GM23248 (cell line): ENCODE results near the gene ZNF652. TPM values are rescaled to one million over a fixed set of nuclear protein-coding genes. Genes with fewer than 3 reads are reported as not detected.
A peak's percentile ranks its signal among the peaks of the same experiment; 100 is the strongest.

ENCODE experiments used
- DNase-seq: peaks from one replicate; pipeline ENCODE4 v3.0.0-alpha.2; 2015
- H2AFZ ChIP-seq: fragments of 200-600 bp; sonication (generic); 2 replicates; pipeline ENCODE4 v1.6.1; 2016; ENCODE audit warnings: antibody characterized with exemption
- H3F3A ChIP-seq: fragments of 200-600 bp; sonication (generic); 2 replicates; pipeline ENCODE4 v1.6.1; 2016; ENCODE audit warnings: mild to moderate bottlenecking, antibody characterized with exemption, mixed run types; ENCODE audit not compliant: insufficient read depth
- H3K27ac ChIP-seq: fragments of 200-600 bp; sonication (generic); 2 replicates; pipeline ENCODE4 v1.5.1; 2016; ENCODE audit warnings: mild to moderate bottlenecking
- H3K27me3 ChIP-seq: fragments of 200-600 bp; sonication (generic); replicated peaks from 2 replicates; pipeline ENCODE4 v1.6.1; 2016; ENCODE audit warnings: mild to moderate bottlenecking; ENCODE audit not compliant: insufficient read depth
- H3K36me3 ChIP-seq: fragments of 200-600 bp; sonication (generic); 2 replicates; pipeline ENCODE4 v1.6.1; 2016; ENCODE audit warnings: low read depth, mild to moderate bottlenecking
- H3K4me1 ChIP-seq: fragments of 200-600 bp; sonication (generic); 2 replicates; pipeline ENCODE4 v1.6.1; 2016; ENCODE audit warnings: mild to moderate bottlenecking; ENCODE audit not compliant: insufficient read depth
- H3K4me2 ChIP-seq: fragments of 200-600 bp; sonication (generic); one replicate; pipeline ENCODE4 v1.6.1; 2016; ENCODE audit warnings: mild to moderate bottlenecking; ENCODE audit not compliant: unreplicated experiment
- H3K4me3 ChIP-seq: fragments of 200-600 bp; sonication (generic); 2 replicates; pipeline ENCODE4 v1.5.1; 2016; ENCODE audit warnings: mild to moderate bottlenecking
- H3K79me2 ChIP-seq: fragments of 200-600 bp; sonication (generic); 2 replicates; pipeline ENCODE4 v1.6.1; 2016; ENCODE audit warnings: mild to moderate bottlenecking; ENCODE audit not compliant: insufficient read depth
- H3K9ac ChIP-seq: fragments of 200-600 bp; sonication (generic); 2 replicates; pipeline ENCODE4 v1.6.1; 2016; ENCODE audit warnings: mild to moderate bottlenecking
- H3K9me2 ChIP-seq: fragments of 200-600 bp; sonication (generic); 2 replicates; pipeline ENCODE4 v1.6.1; 2016; ENCODE audit warnings: mixed run types, mild to moderate bottlenecking, moderate library complexity; ENCODE audit not compliant: insufficient read depth
- H3K9me3 ChIP-seq: fragments of 200-600 bp; sonication (generic); one replicate; pipeline ENCODE4 v1.6.1; 2017; ENCODE audit warnings: low read depth
- H4K20me1 ChIP-seq: fragments of 200-600 bp; sonication (generic); 2 replicates; pipeline ENCODE4 v1.6.0; 2016; ENCODE audit not compliant: insufficient read depth
- EZH2 ChIP-seq: fragments of 200-600 bp; sonication (generic); IDR thresholded peaks from 2 replicates; pipeline ENCODE4 v1.6.1; 2018; ENCODE audit warnings: antibody characterized with exemption, mild to moderate bottlenecking; ENCODE audit not compliant: insufficient read depth, poor library complexity, severe bottlenecking
- EZH2phosphoT487 ChIP-seq: fragments of 200-600 bp; sonication (generic); IDR thresholded peaks from 2 replicates; pipeline ENCODE4 v1.6.1; 2018; ENCODE audit warnings: antibody characterized with exemption, moderate library complexity, mild to moderate bottlenecking, low read depth; ENCODE audit not compliant: insufficient read depth
- WGBS, 2 experiments: methylation state at CpG; one replicate each; pipeline ENCODE4 v1.1.6; 2015 to 2017; ENCODE audit warnings: low lambda C conversion rate in 2 of 2, low coverage in 1 of 2; ENCODE audit errors: missing lambda C conversion rate in 2 of 2; 5-methylcytosine and 5-hydroxymethylcytosine counted together
- in situ Hi-C: fragments of 300-500 bp; cut with MboI; formaldehyde crosslinking; loops from 2 replicates; pipeline ENCODE4 v1.15.0; 2020
- polyA plus RNA-seq: library from polyadenylated mRNA; unstranded; fragments of >200 nt; fragmentation: Nextera tagmentation; extraction: Ambion mirVana; gene quantifications from 2 replicates; pipeline ENCODE4 v1.2.1, GENCODE V29; 2016
- total RNA-seq: library from RNA; depleted of rRNA; stranded (reverse); fragments of >200 nt; shearing (Covaris generic); gene quantifications from 2 replicates; pipeline ENCODE4 v1.2.3, GENCODE V29; 2014

The ZNF652 gene
- total and polyA plus RNA-seq, 2 experiments from 2014 or later = 12.4 to 17.2 TPM

GRCh38 chr17:49343273-49343672 is 18.8 kb downstream of the ZNF652 start:
- peaks cover 24% of the 10 kb centered on the region for H3F3A ChIP-seq
- H3K9me3 ChIP-seq = no peaks in the 10 kb centered on the region
- TF ChIP-seq EZH2 = no peak
- no peak for TF ChIP-seq EZH2phosphoT487
- no peaks in the 10 kb centered on the region for H3K27me3 ChIP-seq
- peak overlapping the region; percentile 40 for H3K4me2 ChIP-seq
- H3K27ac ChIP-seq = peak overlapping the region; percentile 52
- peaks cover 16% of the 10 kb centered on the region for H4K20me1 ChIP-seq
- 0 out of 2 replicates have a peak overlapping the region, but pooled peaks have one; percentile 3 for H3K9ac ChIP-seq
- no peaks in the 10 kb centered on the region for H3K36me3 ChIP-seq
- 1 to 2% methylated on average over 3 of the region's 3 CpGs for WGBS, 2 experiments
- peaks cover 35% of the 10 kb centered on the region for H3K4me1 ChIP-seq
- H3K9me2 ChIP-seq = no peaks in the 10 kb centered on the region
- H2AFZ ChIP-seq = no peak overlapping the region
- H3K4me3 ChIP-seq = peak overlapping the region; percentile 18; the same call in 1 of the 2 replicates
- in situ Hi-C loops = no loop called here
- peaks cover 97% of the 10 kb centered on the region for H3K79me2 ChIP-seq
- peak; percentile 73 for DNase-seq

- DNase-seq = peak; percentile 12
- in situ Hi-C loops = no loop called here
- Histone ChIP-seq H3K4me1 (peaks cover 35% of the 10 kb centered on the region), H3K9me3 (no peaks in the 10 kb centered on the region), H4K20me1 (peaks cover 19% of the 10 kb centered on the region), H2AFZ (no peak overlapping the region), H3K4me2 (peak overlapping the region; percentile 40), H3K9me2 (no peaks in the 10 kb centered on the region), H3K27ac (no peak overlapping the region), H3K4me3 (peak overlapping the region; percentile 30), H3K36me3 (no peaks in the 10 kb centered on the region), H3K79me2 (peaks cover 97% of the 10 kb centered on the region), H3F3A (peaks cover 24% of the 10 kb centered on the region), H3K27me3 (no peaks in the 10 kb centered on the region), H3K9ac (no peak overlapping the region)
- whole genome bisulfite sequencing, 2 experiments = 6 to 46% methylated on average over 1 of the region's 1 CpG
- TF ChIP-seq EZH2phosphoT487 (no peak), EZH2 (no peak)
Observed at GRCh38 chr17:49342575-49342936, 19.5 kb downstream of the ZNF652 start.

DNA sequence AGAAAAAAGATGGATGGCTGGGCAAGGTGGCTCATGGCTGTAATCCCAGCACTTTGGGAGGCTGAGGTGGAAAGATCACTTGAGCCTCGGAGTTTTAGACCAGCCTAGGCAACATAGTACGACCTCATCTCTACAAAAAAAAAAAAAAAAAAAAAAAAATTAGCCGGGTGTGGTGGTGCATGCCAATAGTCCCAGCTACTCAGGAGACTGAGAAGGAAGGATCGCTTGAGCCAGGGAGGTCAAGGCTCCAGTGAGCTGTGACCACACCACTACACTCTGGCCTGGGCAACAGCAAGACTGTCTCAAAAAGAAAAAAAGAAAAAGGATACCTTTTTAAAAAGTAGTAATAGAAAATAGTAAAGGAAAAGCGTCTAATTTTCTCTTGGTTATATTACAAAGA is 20.7 kb downstream of the ZNF652 start:
- Histone ChIP-seq H3K9me2 (no peaks in the 10 kb centered on the region), H2AFZ (no peak overlapping the region)
- in situ Hi-C loops = no loop called here

DNA sequence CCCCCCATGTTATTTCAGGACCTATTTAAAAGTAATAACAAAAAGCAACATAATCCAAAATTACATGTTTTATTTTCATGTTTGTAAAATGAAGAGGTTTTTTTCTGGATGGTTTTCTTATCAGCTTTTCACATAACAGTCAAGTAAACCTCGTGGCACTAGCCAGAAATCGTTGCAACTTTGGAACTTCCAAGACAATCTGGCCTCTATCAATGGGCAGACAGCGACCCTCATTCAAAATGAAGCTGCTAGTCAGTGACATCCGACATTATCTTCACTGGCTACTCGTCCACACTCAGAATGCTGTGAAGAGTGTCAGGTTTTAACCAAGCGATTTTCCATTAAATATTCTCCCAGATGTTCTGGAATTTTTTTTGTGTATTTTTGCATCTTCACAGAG is 22.7 kb downstream of the ZNF652 start:
- H4K20me1 ChIP-seq = peaks cover 19% of the 10 kb centered on the region

More for the DNA sequence above, 20.7 kb downstream of the ZNF652 start:
- Histone ChIP-seq H3K4me1 (peaks cover 35% of the 10 kb centered on the region), H3K9me3 (no peaks in the 10 kb centered on the region), H3K27me3 (no peaks in the 10 kb centered on the region), H3K9ac (no peak overlapping the region), H3K4me3 (no peak overlapping the region), H4K20me1 (peaks cover 19% of the 10 kb centered on the region), H3K27ac (no peak overlapping the region), H3K4me2 (no peak overlapping the region), H3K79me2 (peaks cover 97% of the 10 kb centered on the region), H3K36me3 (no peaks in the 10 kb centered on the region), H3F3A (peaks cover 24% of the 10 kb centered on the region)
- TF ChIP-seq EZH2 = no peak
- no peak for TF ChIP-seq EZH2phosphoT487
- WGBS, 2 experiments = 60 to 67% methylated on average over 5 of the region's 5 CpGs
- no peak for DNase-seq

DNA sequence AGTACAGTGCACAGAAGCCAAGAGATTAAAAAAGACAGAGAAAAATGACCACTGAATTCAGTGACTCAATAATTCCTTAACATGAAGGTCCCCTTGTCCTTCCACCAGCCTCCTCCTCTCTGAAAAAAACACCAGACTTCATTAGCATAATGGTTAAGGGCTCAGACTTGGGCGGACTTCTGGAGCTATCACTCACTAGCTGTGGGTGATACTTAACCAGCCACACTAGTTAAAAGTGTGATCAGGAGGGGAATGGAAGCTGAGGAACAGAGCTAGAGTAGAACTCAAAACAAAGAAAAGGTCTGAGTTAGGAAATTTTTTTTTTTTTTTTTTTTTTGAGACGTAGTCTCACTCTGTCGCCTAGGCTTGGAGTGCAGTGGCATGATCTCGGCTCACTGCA is 23.2 kb downstream of the ZNF652 start:
- H3K79me2 ChIP-seq = peaks cover 97% of the 10 kb centered on the region
- DNase-seq = no peak

More for the DNA sequence above, 22.7 kb downstream of the ZNF652 start:
- no peak overlapping the region for H3K27ac ChIP-seq
- WGBS, 2 experiments = 89 to 92% methylated on average over 6 of the region's 6 CpGs
- no peaks in the 10 kb centered on the region for H3K27me3 ChIP-seq
- H3K36me3 ChIP-seq = no peaks in the 10 kb centered on the region
- DNase-seq = no peak
- peaks cover 97% of the 10 kb centered on the region for H3K79me2 ChIP-seq
- H3F3A ChIP-seq = peaks cover 24% of the 10 kb centered on the region
- in situ Hi-C loops = no loop called here
- H3K9ac ChIP-seq = no peak overlapping the region
- H3K4me2 ChIP-seq = no peak overlapping the region
- peaks cover 27% of the 10 kb centered on the region for H3K4me1 ChIP-seq
- no peak overlapping the region for H2AFZ ChIP-seq
- no peaks in the 10 kb centered on the region for H3K9me3 ChIP-seq
- no peaks in the 10 kb centered on the region for H3K9me2 ChIP-seq
- TF ChIP-seq EZH2 (no peak), EZH2phosphoT487 (no peak)
- no peak overlapping the region for H3K4me3 ChIP-seq

More for the DNA sequence above, 23.2 kb downstream of the ZNF652 start:
- H3K4me3 ChIP-seq = no peak overlapping the region
- WGBS, 2 experiments = 96 to 99% methylated on average over 4 of the region's 4 CpGs
- H3K27ac ChIP-seq = no peak overlapping the region
- no peaks in the 10 kb centered on the region for H3K9me3 ChIP-seq
- H3K9me2 ChIP-seq = no peaks in the 10 kb centered on the region
- peaks cover 22% of the 10 kb centered on the region for H3F3A ChIP-seq
- no peaks in the 10 kb centered on the region for H3K27me3 ChIP-seq
- TF ChIP-seq EZH2phosphoT487 (no peak), EZH2 (no peak)
- peaks cover 27% of the 10 kb centered on the region for H3K4me1 ChIP-seq
- in situ Hi-C loops = no loop called here
- no peaks in the 10 kb centered on the region for H3K36me3 ChIP-seq
- peaks cover 19% of the 10 kb centered on the region for H4K20me1 ChIP-seq
- no peak overlapping the region for H3K4me2 ChIP-seq
- H3K9ac ChIP-seq = no peak overlapping the region
- no peak overlapping the region for H2AFZ ChIP-seq
